SK-N-SH treated with all-trans-retinoic acid at 6 μM for 48 hours (cell line): ENCODE results near the gene SLC24A4.

Source experiments
- ATAC-seq: fragments of 200-7000 bp; cut with Tn5 transposase; 3 replicates; pipeline ENCODE4 v1.9.1; 2020; ENCODE audit warnings: mild to moderate bottlenecking, moderate library complexity
- ARNTL ChIP-seq: fragments of 450-650 bp; formaldehyde crosslinking; IDR thresholded peaks from 2 replicates; pipeline ENCODE4 v1.5.0; 2020; ENCODE audit warnings: low read depth, mild to moderate bottlenecking, moderate library complexity, borderline replicate concordance
- BACH2 ChIP-seq: fragments of 250-450 bp; sonication (Bioruptor Pico); IDR thresholded peaks from 2 replicates; pipeline ENCODE4 v1.9.0; 2021; ENCODE audit warnings: mild to moderate bottlenecking, borderline replicate concordance
- CREB5 ChIP-seq: fragments of 250-450 bp; sonication (Bioruptor Pico); IDR thresholded peaks from 2 replicates; pipeline ENCODE4 v1.5.1; 2020; ENCODE audit warnings: low read depth, mild to moderate bottlenecking, moderate library complexity
- CSDC2 ChIP-seq: fragments of 250-450 bp; sonication (Bioruptor Pico); IDR thresholded peaks from 2 replicates; pipeline ENCODE4 v1.5.0; 2020; ENCODE audit warnings: mild to moderate bottlenecking, moderate library complexity
- CSRNP3 ChIP-seq: fragments of 250-450 bp; sonication (Bioruptor Pico); IDR thresholded peaks from 2 replicates; pipeline ENCODE4 v1.5.1; 2021; ENCODE audit warnings: mild to moderate bottlenecking, moderate library complexity
- ESRRG ChIP-seq: fragments of 250-450 bp; sonication (Bioruptor Pico); IDR thresholded peaks from 2 replicates; pipeline ENCODE4 v1.6.1; 2021; ENCODE audit warnings: mild to moderate bottlenecking
- GLIS3 ChIP-seq: fragments of 250-450 bp; sonication (Bioruptor Pico); IDR thresholded peaks from 2 replicates; pipeline ENCODE4 v1.5.0; 2020; ENCODE audit warnings: mild to moderate bottlenecking, moderate library complexity
- ISL1 ChIP-seq: fragments of 250-450 bp; sonication (Bioruptor Pico); IDR thresholded peaks from 2 replicates; pipeline ENCODE4 v2.1.2; 2022; ENCODE audit warnings: mild to moderate bottlenecking, moderate library complexity
- OSR1 ChIP-seq: fragments of 250-450 bp; sonication (Bioruptor Pico); IDR thresholded peaks from 2 replicates; pipeline ENCODE4 v1.8.0; 2022; ENCODE audit warnings: moderate library complexity, mild to moderate bottlenecking, inconsistent platforms
- PATZ1 ChIP-seq: fragments of 250-450 bp; sonication (Bioruptor Pico); IDR thresholded peaks from 2 replicates; pipeline ENCODE4 v1.8.0; 2020; ENCODE audit warnings: mild to moderate bottlenecking, moderate library complexity, borderline replicate concordance
- PPARA ChIP-seq: fragments of 250-450 bp; sonication (Bioruptor Pico); IDR thresholded peaks from 2 replicates; pipeline ENCODE4 v1.5.0; 2020; ENCODE audit warnings: mild to moderate bottlenecking, borderline replicate concordance
- RARB ChIP-seq: fragments of 250-450 bp; sonication (Bioruptor Pico); IDR thresholded peaks from 2 replicates; pipeline ENCODE4 v1.8.0; 2021; ENCODE audit warnings: mild to moderate bottlenecking, moderate library complexity
- SNAI2 ChIP-seq: fragments of 250-450 bp; sonication (Bioruptor Pico); IDR thresholded peaks from 2 replicates; pipeline ENCODE4 v1.5.0; 2020; ENCODE audit warnings: mild to moderate bottlenecking, moderate library complexity
- TCF4 ChIP-seq: fragments of 250-450 bp; sonication (Bioruptor Pico); IDR thresholded peaks from 2 replicates; pipeline ENCODE4 v1.8.0; 2021; ENCODE audit warnings: mild to moderate bottlenecking, moderate library complexity, borderline replicate concordance
- TOX ChIP-seq: fragments of 250-450 bp; sonication (Bioruptor Pico); IDR thresholded peaks from 2 replicates; pipeline ENCODE4 v1.8.0; 2021; ENCODE audit warnings: mild to moderate bottlenecking, moderate library complexity, borderline replicate concordance
- TSHZ2 ChIP-seq: fragments of 250-450 bp; sonication (Bioruptor Pico); IDR thresholded peaks from 2 replicates; pipeline ENCODE4 v1.5.0; 2020; ENCODE audit warnings: mild to moderate bottlenecking, moderate library complexity
- ZC3H10 ChIP-seq: fragments of 250-450 bp; sonication (Bioruptor Pico); IDR thresholded peaks from 2 replicates; pipeline ENCODE4 v1.5.1; 2021; ENCODE audit warnings: mild to moderate bottlenecking, moderate library complexity
- ZFP3 ChIP-seq: fragments of 250-450 bp; sonication (Bioruptor Pico); IDR thresholded peaks from 2 replicates; pipeline ENCODE4 v1.5.0; 2020; ENCODE audit warnings: mild to moderate bottlenecking, moderate library complexity
- ZFP30 ChIP-seq: fragments of 450-650 bp; formaldehyde crosslinking; IDR thresholded peaks from 2 replicates; pipeline ENCODE4 v1.5.0; 2022; ENCODE audit warnings: mild to moderate bottlenecking, moderate library complexity
- ZNF565 ChIP-seq: fragments of 450-650 bp; formaldehyde crosslinking; conservative IDR thresholded peaks from 2 replicates; pipeline ENCODE4 v1.5.0; 2020; ENCODE audit warnings: low read depth, mild to moderate bottlenecking, moderate library complexity
- ZNF8 ChIP-seq: fragments of 450-650 bp; formaldehyde crosslinking; IDR thresholded peaks from 2 replicates; pipeline ENCODE4 v1.5.0; 2020; ENCODE audit warnings: mild to moderate bottlenecking, moderate library complexity
- TF ChIP-seq, protein P1 (sequence below): fragments of 250-450 bp; sonication (Bioruptor Pico); IDR thresholded peaks from 2 replicates; pipeline ENCODE4 v1.8.0; 2021; ENCODE audit warnings: low read depth, mild to moderate bottlenecking, moderate library complexity, borderline replicate concordance

SLC24A4 gene

GRCh38 chr14:92385561-92385960 is 62.6 kb downstream of the SLC24A4 start:
- no peak for ATAC-seq
- TF ChIP-seq ZC3H10 (CRISPR knock-in tag) (no peak), CSDC2 (CRISPR knock-in tag) (no peak), GLIS3 (CRISPR knock-in tag) (no peak), SNAI2 (CRISPR knock-in tag) (no peak), ZFP3 (CRISPR knock-in tag) (no peak)

DNA sequence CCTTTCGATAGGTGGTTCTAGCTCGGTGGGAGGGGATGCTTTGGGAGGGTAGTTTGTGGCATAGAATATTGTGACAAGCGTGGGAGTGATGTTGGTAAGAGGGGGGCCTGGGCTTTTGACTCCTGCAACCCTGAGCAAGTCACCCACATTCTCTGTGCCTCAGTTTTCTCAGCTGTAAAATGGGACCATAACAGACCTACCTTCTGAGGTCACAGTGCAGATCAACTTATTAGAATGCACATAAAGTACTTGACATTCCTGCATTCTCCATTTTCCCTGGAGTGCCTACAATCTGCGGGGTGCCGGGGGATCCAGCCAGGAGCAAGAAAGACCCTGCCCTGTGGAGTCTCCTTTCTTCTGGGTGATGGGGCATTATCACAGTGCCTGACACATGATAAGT is 63.2 kb downstream of the SLC24A4 start:
- TF ChIP-seq ZC3H10 (CRISPR knock-in tag) (no peak), ARNTL (no peak), ZFP30 (CRISPR knock-in tag) (no peak), ESRRG (CRISPR knock-in tag) (no peak), PATZ1 (no peak), CSRNP3 (CRISPR knock-in tag) (no peak), TSHZ2 (CRISPR knock-in tag) (no peak), CREB5 (no peak), ISL1 (CRISPR knock-in tag) (no peak), ZNF565 (CRISPR knock-in tag) (no peak), OSR1 (CRISPR knock-in tag) (no peak), SNAI2 (CRISPR knock-in tag) (no peak), PPARA (no peak), BACH2 (CRISPR knock-in tag) (no peak), ZFP3 (CRISPR knock-in tag) (no peak), ZNF8 (CRISPR knock-in tag) (no peak)
- TF ChIP-seq, protein P1, sequence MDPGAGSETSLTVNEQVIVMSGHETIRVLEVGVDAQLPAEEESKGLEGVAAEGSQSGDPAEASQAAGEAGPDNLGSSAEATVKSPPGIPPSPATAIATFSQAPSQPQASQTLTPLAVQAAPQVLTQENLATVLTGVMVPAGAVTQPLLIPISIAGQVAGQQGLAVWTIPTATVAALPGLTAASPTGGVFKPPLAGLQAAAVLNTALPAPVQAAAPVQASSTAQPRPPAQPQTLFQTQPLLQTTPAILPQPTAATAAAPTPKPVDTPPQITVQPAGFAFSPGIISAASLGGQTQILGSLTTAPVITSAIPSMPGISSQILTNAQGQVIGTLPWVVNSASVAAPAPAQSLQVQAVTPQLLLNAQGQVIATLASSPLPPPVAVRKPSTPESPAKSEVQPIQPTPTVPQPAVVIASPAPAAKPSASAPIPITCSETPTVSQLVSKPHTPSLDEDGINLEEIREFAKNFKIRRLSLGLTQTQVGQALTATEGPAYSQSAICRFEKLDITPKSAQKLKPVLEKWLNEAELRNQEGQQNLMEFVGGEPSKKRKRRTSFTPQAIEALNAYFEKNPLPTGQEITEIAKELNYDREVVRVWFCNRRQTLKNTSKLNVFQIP (CRISPR knock-in tag) = no peak
- ATAC-seq = no peak

GRCh38 chr14:92386637-92387036 is 63.7 kb downstream of the SLC24A4 start:
- no peak for ATAC-seq
- TF ChIP-seq ZNF8 (CRISPR knock-in tag) (no peak), ZC3H10 (CRISPR knock-in tag) (no peak), RARB (no peak), TCF4 (CRISPR knock-in tag) (no peak), PPARA (no peak), SNAI2 (CRISPR knock-in tag) (no peak), ARNTL (no peak), CSDC2 (CRISPR knock-in tag) (no peak), CSRNP3 (CRISPR knock-in tag) (no peak), ISL1 (CRISPR knock-in tag) (no peak), ZNF565 (CRISPR knock-in tag) (no peak), CREB5 (no peak), TOX (CRISPR knock-in tag) (no peak), OSR1 (CRISPR knock-in tag) (no peak), ZFP3 (CRISPR knock-in tag) (no peak), ESRRG (CRISPR knock-in tag) (no peak), BACH2 (CRISPR knock-in tag) (no peak), TSHZ2 (CRISPR knock-in tag) (no peak), GLIS3 (CRISPR knock-in tag) (no peak), ZFP30 (CRISPR knock-in tag) (no peak)
